ENCODE results near the gene FRAS1.
"Not testable (repeated sequence)": the region's sequence is repeated elsewhere in the genome, so short reads cannot be mapped to it uniquely, and the experiment has no call there.

Gene FRAS1

GRCh38 chr4:78092850-78093249 is 35.7 kb downstream of the FRAS1 start:
- ChIA-PET POLR2A (no interaction called here), CTCF (interaction anchor here (1.1 kb wide), 1 partner anchor 34 kb away, joined by 3 read pairs; no protein-coding TSS in a partner anchor)
- DNase-seq (ENCODE audit: extremely low spot score): no peak
- TF ChIP-seq L3MBTL2 (conservative IDR thresholded peaks at IDR 0.05) (no peak), BHLHE40 (IDR thresholded peaks at IDR 0.05; ENCODE audit: borderline replicate concordance) (no peak), SP1 (IDR thresholded peaks at IDR 0.05) (no peak), PKNOX1 (IDR thresholded peaks at IDR 0.05) (no peak), LEF1 (IDR thresholded peaks at IDR 0.05; ENCODE audit: borderline replicate concordance) (no peak), FOXA1 (IDR thresholded peaks at IDR 0.05) (no peak), NFRKB (IDR thresholded peaks at IDR 0.05) (no peak), ELF4 (IDR thresholded peaks at IDR 0.05) (no peak), CTBP1 (IDR thresholded peaks at IDR 0.05; ENCODE audit: borderline replicate concordance) (no peak), FOXM1 (IDR thresholded peaks at IDR 0.05; ENCODE audit: borderline replicate concordance) (no peak), FOXK2 (IDR thresholded peaks at IDR 0.05) (no peak)

- TF ChIP-seq SP1 (IDR thresholded peaks at IDR 0.05): no peak
- ChIA-PET POLR2A (no interaction called here), CTCF (no interaction called here)
- DNase-seq (ENCODE audit: extremely low spot score): no peak
Observed at GRCh38 chr4:78095081-78095480, 38.0 kb downstream of the FRAS1 start.

- ChIA-PET CTCF (no interaction called here), POLR2A (interaction anchor here (0.9 kb wide), 1 partner anchor 18 kb away, joined by 3 read pairs; no protein-coding TSS in a partner anchor)
- TF ChIP-seq PKNOX1 (IDR thresholded peaks at IDR 0.05): no peak
- no peak for DNase-seq (ENCODE audit: extremely low spot score)
Observed at GRCh38 chr4:78099058-78099457, 41.9 kb downstream of the FRAS1 start.

- CTCF ChIA-PET: no interaction called here
- DNase-seq (ENCODE audit: extremely low spot score): no peak
- POLR2A ChIA-PET: no interaction called here
- TF ChIP-seq NFRKB (IDR thresholded peaks at IDR 0.05) (no peak), TARDBP (IDR thresholded peaks at IDR 0.05) (no peak), ARNT (IDR thresholded peaks at IDR 0.05) (no peak), ELF4 (IDR thresholded peaks at IDR 0.05) (no peak), FOXA1 (IDR thresholded peaks at IDR 0.05) (no peak), L3MBTL2 (conservative IDR thresholded peaks at IDR 0.05) (no peak), SUZ12 (IDR thresholded peaks at IDR 0.05) (no peak), HDGF (IDR thresholded peaks at IDR 0.05; ENCODE audit: borderline replicate concordance) (no peak), SP1 (IDR thresholded peaks at IDR 0.05) (no peak), CTBP1 (IDR thresholded peaks at IDR 0.05; ENCODE audit: borderline replicate concordance) (no peak), PKNOX1 (IDR thresholded peaks at IDR 0.05) (no peak), FOXM1 (IDR thresholded peaks at IDR 0.05; ENCODE audit: borderline replicate concordance) (no peak), LEF1 (IDR thresholded peaks at IDR 0.05; ENCODE audit: borderline replicate concordance) (no peak), BHLHE40 (IDR thresholded peaks at IDR 0.05; ENCODE audit: borderline replicate concordance) (no peak), FOXK2 (IDR thresholded peaks at IDR 0.05) (no peak), ZNF384 (IDR thresholded peaks at IDR 0.05) (no peak)
Observed at GRCh38 chr4:78100060-78100459, 42.9 kb downstream of the FRAS1 start.

GRCh38 chr4:78119698-78120097 is 62.6 kb downstream of the FRAS1 start:
- DNase-seq (ENCODE audit: extremely low spot score): no peak
- CTCF ChIA-PET: no interaction called here
- TF ChIP-seq L3MBTL2 (conservative IDR thresholded peaks at IDR 0.05) (no peak), FOXM1 (IDR thresholded peaks at IDR 0.05; ENCODE audit: borderline replicate concordance) (no peak), LEF1 (IDR thresholded peaks at IDR 0.05; ENCODE audit: borderline replicate concordance) (no peak), ELF4 (IDR thresholded peaks at IDR 0.05) (no peak), ARNT (IDR thresholded peaks at IDR 0.05) (no peak), SUZ12 (IDR thresholded peaks at IDR 0.05) (no peak), FOXA1 (IDR thresholded peaks at IDR 0.05) (no peak), ZNF384 (IDR thresholded peaks at IDR 0.05) (no peak), TARDBP (IDR thresholded peaks at IDR 0.05) (no peak), FOXK2 (IDR thresholded peaks at IDR 0.05) (no peak)
- POLR2A ChIA-PET: no interaction called here

- CTCF ChIA-PET: no interaction called here
- POLR2A ChIA-PET: no interaction called here
- TF ChIP-seq FOXM1 (IDR thresholded peaks at IDR 0.05; ENCODE audit: borderline replicate concordance) (no peak), ZNF384 (IDR thresholded peaks at IDR 0.05) (no peak), ARNT (IDR thresholded peaks at IDR 0.05) (no peak)
- no peak for DNase-seq (ENCODE audit: extremely low spot score)
Observed at GRCh38 chr4:78120144-78120880, 63.2 kb downstream of the FRAS1 start.

- DNase-seq (ENCODE audit: extremely low spot score): no peak
- ChIA-PET CTCF (no interaction called here), POLR2A (no interaction called here)
- TF ChIP-seq PKNOX1 (IDR thresholded peaks at IDR 0.05) (no peak), SUZ12 (IDR thresholded peaks at IDR 0.05) (no peak), SP1 (IDR thresholded peaks at IDR 0.05) (no peak)
Observed at GRCh38 chr4:78121338-78121904, 64.3 kb downstream of the FRAS1 start.

GRCh38 chr4:78125834-78126331 is 68.8 kb downstream of the FRAS1 start:
- CTCF ChIA-PET; DNase-seq (ENCODE audit: extremely low spot score): not testable (repeated sequence)
- POLR2A ChIA-PET: interaction anchor here (1.0 kb wide), 1 partner anchor 19 kb away, joined by 3 read pairs; no protein-coding TSS in a partner anchor

Data from HEK293T (cell line).